Measurements from ENCODE around the gene RECQL5. TPM values are rescaled to one million over a fixed set of nuclear protein-coding genes. Genes with fewer than 3 reads are reported as not detected.

RECQL5 gene
- total RNA-seq, 6 experiments from 2014 or later, result 13.5 to 24.8 (median 18.4) TPM

- H3K27ac ChIP-seq, result no peak overlapping the region
- ATAC-seq (no peak), DNase-seq (no peak)
- intact Hi-C loops (cut with DNase I), result no loop called here
- TF ChIP-seq POLR2A (IDR thresholded peaks at IDR 0.05) (no peak), CTCF (IDR thresholded peaks at IDR 0.05) (no peak)
- H3K4me3 ChIP-seq, result no peak overlapping the region
- peaks cover 0 to 9% (median 3%) of the 10 kb centered on the region in 4 donors for H3K4me1 ChIP-seq
- 81% methylated on average over 3 of the region's 11 CpGs for WGBS (ENCODE audit: insufficient coverage, low coverage, low lambda C conversion rate, missing lambda C conversion rate)
- peaks cover 0 to 13% (median 0%) of the 10 kb centered on the region in 4 donors for H3K36me3 ChIP-seq
- H3K27me3 ChIP-seq, result no peaks in the 10 kb centered on the region
- H3K9me3 ChIP-seq, result no peaks in the 10 kb centered on the region
Measured at GRCh38 chr17:75615301-75615700, 51.7 kb downstream of the RECQL5 start.

- peaks cover 0 to 13% (median 0%) of the 10 kb centered on the region in 4 donors for H3K36me3 ChIP-seq
Measured at GRCh38 chr17:75614556-75615270, 52.2 kb downstream of the RECQL5 start.

GRCh38 chr17:75614006-75614405 lies 52.9 kb downstream of the RECQL5 start:
- intact Hi-C loops (cut with DNase I), result no loop called here
- ATAC-seq, result no peak
- TF ChIP-seq POLR2A (IDR thresholded peaks at IDR 0.05) (no peak), CTCF (IDR thresholded peaks at IDR 0.05) (no peak)
- H3K27me3 ChIP-seq, result no peaks in the 10 kb centered on the region
- no CpG with 5 or more reads among the region's 12 CpGs for WGBS (ENCODE audit: insufficient coverage, low coverage, low lambda C conversion rate, missing lambda C conversion rate)
- no peak overlapping the region for H3K4me3 ChIP-seq
- no peaks in the 10 kb centered on the region for H3K9me3 ChIP-seq
- peaks cover 0 to 12% (median 4%) of the 10 kb centered on the region in 4 donors for H3K4me1 ChIP-seq
- no peak overlapping the region for H3K27ac ChIP-seq
- peaks cover 0 to 13% (median 0%) of the 10 kb centered on the region in 4 donors for H3K36me3 ChIP-seq
- DNase-seq, result no peak

More at GRCh38 chr17:75614556-75615270, 52.2 kb downstream of the RECQL5 start:
- intact Hi-C loops (cut with DNase I), result no loop called here
- Histone ChIP-seq H3K9me3 (no peaks in the 10 kb centered on the region), H3K4me3 (no peak overlapping the region), H3K27me3 (no peaks in the 10 kb centered on the region), H3K4me1 (peaks cover 0 to 12% (median 4%) of the 10 kb centered on the region in 4 donors), H3K27ac (no peak overlapping the region)
- ATAC-seq (peak in 2 of 4 donors; percentile 2 to 50), DNase-seq (no peak)
- WGBS (ENCODE audit: insufficient coverage, low coverage, low lambda C conversion rate, missing lambda C conversion rate), result 65% methylated on average over 6 of the region's 19 CpGs
- no peak for TF ChIP-seq CTCF (IDR thresholded peaks at IDR 0.05)
- no peak for TF ChIP-seq POLR2A (IDR thresholded peaks at IDR 0.05)

- ATAC-seq (no peak), DNase-seq (no peak)
- Histone ChIP-seq H3K27ac (no peak overlapping the region), H3K4me3 (no peak overlapping the region), H3K9me3 (no peaks in the 10 kb centered on the region), H3K27me3 (no peaks in the 10 kb centered on the region), H3K36me3 (peaks cover 0 to 8% (median 0%) of the 10 kb centered on the region in 4 donors), H3K4me1 (peaks cover 0 to 12% (median 4%) of the 10 kb centered on the region in 4 donors)
- 60% methylated on average over 1 of the region's 27 CpGs for WGBS (ENCODE audit: insufficient coverage, low coverage, low lambda C conversion rate, missing lambda C conversion rate)
- intact Hi-C loops (cut with DNase I), result no loop called here
- TF ChIP-seq POLR2A (IDR thresholded peaks at IDR 0.05), result no peak
- TF ChIP-seq CTCF (IDR thresholded peaks at IDR 0.05), result no peak
Measured at GRCh38 chr17:75612906-75613626, 53.9 kb downstream of the RECQL5 start.
